ENCODE measurements around the gene SPACA4. TPM values are rescaled to one million over a fixed set of nuclear protein-coding genes. Genes with fewer than 3 reads are reported as not detected.

The SPACA4 gene
- total and polyA plus RNA-seq, 9 of the 15 experiments (the other 6 are each of a cell fraction or from before 2014, with no cell fraction given), result not detected

DNA sequence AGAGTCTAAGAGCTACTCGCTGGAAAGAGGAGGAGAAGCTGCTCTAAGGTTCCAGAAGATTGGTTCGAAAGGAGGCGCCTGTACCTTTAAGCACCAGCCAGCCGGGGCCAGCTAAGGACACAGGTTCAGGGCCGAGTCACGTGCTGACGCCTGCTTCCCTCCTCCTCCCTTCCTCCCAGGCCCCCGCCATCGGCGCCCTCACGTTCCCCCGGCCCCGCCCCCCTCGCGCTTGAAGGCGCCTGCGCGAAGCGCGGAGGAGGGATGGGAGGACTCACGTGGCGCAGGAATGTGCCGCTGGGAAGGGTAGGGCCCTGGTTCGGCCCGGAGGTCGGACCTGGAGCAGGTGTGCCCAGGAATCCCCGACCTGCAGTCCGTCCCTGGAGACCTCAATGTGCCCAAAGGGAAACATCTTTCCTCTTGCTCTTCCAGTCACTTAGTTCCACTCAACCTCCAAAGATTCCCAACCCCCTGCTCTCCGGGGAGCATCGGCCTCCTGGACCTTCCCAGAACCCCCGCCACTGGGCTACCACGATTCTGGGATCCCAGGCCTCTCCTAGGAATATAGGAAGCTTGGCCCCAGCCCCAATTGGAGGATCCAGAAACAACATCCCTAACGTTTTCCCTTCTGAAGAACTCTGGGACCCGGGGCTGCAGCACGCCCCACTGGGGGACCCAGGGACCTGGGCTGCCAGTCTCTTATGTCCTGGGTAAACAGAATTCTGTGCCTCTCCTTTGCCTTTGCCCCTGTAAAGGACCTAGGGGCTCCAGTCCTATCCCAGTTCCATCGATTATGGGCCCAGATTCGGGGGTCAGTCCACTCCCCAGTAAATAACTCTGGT is 28.1 kb downstream of the SPACA4 start (continued):
- TF ChIP-seq USF1 (CRISPR knock-in tag; IDR thresholded peaks at IDR 0.05) (peak; percentile 96), TBP (optimal IDR thresholded peaks at IDR 0.05; ENCODE audit: low read depth, low read length) (no peak), MEIS2 (IDR thresholded peaks at IDR 0.05; ENCODE audit: partially characterized antibody) (no peak), ZNF76 (CRISPR knock-in tag; IDR thresholded peaks at IDR 0.05; ENCODE audit: borderline replicate concordance) (0 out of 2 replicates have a peak, but pooled peaks have one; percentile 20), MCM2 (IDR thresholded peaks at IDR 0.05; ENCODE audit: low read depth) (peak; percentile 92), ZSCAN29 (IDR thresholded peaks at IDR 0.05) (no peak), GABPB1 (CRISPR knock-in tag; IDR thresholded peaks at IDR 0.05) (no peak; the same call in 1 of the 2 replicates), ZNF41 (CRISPR knock-in tag; conservative IDR thresholded peaks at IDR 0.05) (no peak; the same call in 1 of the 2 replicates), DACH1 (IDR thresholded peaks at IDR 0.05; ENCODE audit: partially characterized antibody) (no peak), TGIF2 (CRISPR knock-in tag; IDR thresholded peaks at IDR 0.05) (no peak), ETS2 (tag; IDR thresholded peaks at IDR 0.05; ENCODE audit: borderline replicate concordance, poor library complexity, severe bottlenecking) (no peak), FOS (IDR thresholded peaks at IDR 0.05; ENCODE audit: extremely low read depth, insufficient read length) (no peak), SREBF2 (CRISPR knock-in tag; IDR thresholded peaks at IDR 0.05) (no peak), RUNX1 (IDR thresholded peaks at IDR 0.05; ENCODE audit: low read depth) (no peak), BRD4 (IDR thresholded peaks at IDR 0.05) (no peak), SIRT6 (IDR thresholded peaks at IDR 0.05; ENCODE audit: low read depth, low read length) (no peak), ARID1B (IDR thresholded peaks at IDR 0.05) (peak; percentile 52), TFE3 (CRISPR knock-in tag; IDR thresholded peaks at IDR 0.05) (peak; percentile 96), FOXA3 (CRISPR knock-in tag; conservative IDR thresholded peaks at IDR 0.05 in 1 of 2, IDR thresholded peaks at IDR 0.05 in 1 of 2) (no peak), ZNF347 (CRISPR knock-in tag; IDR thresholded peaks at IDR 0.05; ENCODE audit: low read depth) (no peak), CCAR2 (IDR thresholded peaks at IDR 0.05; ENCODE audit: low read depth, low read length) (no peak)
- TF ChIP-seq, protein P1, sequence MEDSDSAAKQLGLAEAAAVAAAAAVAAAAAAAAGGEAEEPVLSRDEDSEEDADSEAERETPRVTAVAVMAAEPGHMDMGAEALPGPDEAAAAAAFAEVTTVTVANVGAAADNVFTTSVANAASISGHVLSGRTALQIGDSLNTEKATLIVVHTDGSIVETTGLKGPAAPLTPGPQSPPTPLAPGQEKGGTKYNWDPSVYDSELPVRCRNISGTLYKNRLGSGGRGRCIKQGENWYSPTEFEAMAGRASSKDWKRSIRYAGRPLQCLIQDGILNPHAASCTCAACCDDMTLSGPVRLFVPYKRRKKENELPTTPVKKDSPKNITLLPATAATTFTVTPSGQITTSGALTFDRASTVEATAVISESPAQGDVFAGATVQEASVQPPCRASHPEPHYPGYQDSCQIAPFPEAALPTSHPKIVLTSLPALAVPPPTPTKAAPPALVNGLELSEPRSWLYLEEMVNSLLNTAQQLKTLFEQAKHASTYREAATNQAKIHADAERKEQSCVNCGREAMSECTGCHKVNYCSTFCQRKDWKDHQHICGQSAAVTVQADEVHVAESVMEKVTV (CRISPR knock-in tag; IDR thresholded peaks at IDR 0.05), result no peak
- TF ChIP-seq, protein P2, sequence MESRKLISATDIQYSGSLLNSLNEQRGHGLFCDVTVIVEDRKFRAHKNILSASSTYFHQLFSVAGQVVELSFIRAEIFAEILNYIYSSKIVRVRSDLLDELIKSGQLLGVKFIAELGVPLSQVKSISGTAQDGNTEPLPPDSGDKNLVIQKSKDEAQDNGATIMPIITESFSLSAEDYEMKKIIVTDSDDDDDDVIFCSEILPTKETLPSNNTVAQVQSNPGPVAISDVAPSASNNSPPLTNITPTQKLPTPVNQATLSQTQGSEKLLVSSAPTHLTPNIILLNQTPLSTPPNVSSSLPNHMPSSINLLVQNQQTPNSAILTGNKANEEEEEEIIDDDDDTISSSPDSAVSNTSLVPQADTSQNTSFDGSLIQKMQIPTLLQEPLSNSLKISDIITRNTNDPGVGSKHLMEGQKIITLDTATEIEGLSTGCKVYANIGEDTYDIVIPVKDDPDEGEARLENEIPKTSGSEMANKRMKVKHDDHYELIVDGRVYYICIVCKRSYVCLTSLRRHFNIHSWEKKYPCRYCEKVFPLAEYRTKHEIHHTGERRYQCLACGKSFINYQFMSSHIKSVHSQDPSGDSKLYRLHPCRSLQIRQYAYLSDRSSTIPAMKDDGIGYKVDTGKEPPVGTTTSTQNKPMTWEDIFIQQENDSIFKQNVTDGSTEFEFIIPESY (CRISPR knock-in tag; IDR thresholded peaks at IDR 0.05), result peak; percentile 33; the same call in 1 of the 2 replicates
